H1 (cell line): ENCODE measurements around the gene LHFPL6.

Source experiments
- CREB1 ChIP-seq: IDR thresholded peaks from 2 replicates; pipeline ENCODE4 v1.6.1; 2012; ENCODE audit warnings: inconsistent platforms
- EP300 ChIP-seq, 2 experiments: IDR thresholded peaks; 1 replicate in 1 of 2; 2 replicates in 1 of 2; pipeline ENCODE4 v1.6.1; 2011 to 2012; ENCODE audit warnings: low read depth in 2 of 2, low read length in 2 of 2, mild to moderate bottlenecking in 2 of 2, borderline replicate concordance in 1 of 2, inconsistent platforms in 1 of 2, moderate library complexity in 1 of 2
- GABPA ChIP-seq: IDR thresholded peaks from 2 replicates; pipeline ENCODE4 v1.6.1; 2011; ENCODE audit warnings: mild to moderate bottlenecking, low read length, moderate library complexity, borderline replicate concordance; ENCODE audit not compliant: insufficient read depth
- MAFK ChIP-seq: IDR thresholded peaks from 2 replicates; pipeline ENCODE4 v1.6.1; 2012; ENCODE audit warnings: low read depth, mild to moderate bottlenecking, improper control_type of control experiment, low read length
- POLR2A ChIP-seq, 2 experiments: IDR thresholded peaks; 1 replicate in 1 of 2; 2 replicates in 1 of 2; pipeline ENCODE4 v1.6.1; 2011; ENCODE audit warnings: low read depth in 2 of 2, low read length in 2 of 2, mild to moderate bottlenecking in 2 of 2; ENCODE audit errors: control extremely low read depth in 1 of 2
- RBBP5 ChIP-seq: IDR thresholded peaks from 2 replicates; pipeline ENCODE4 v1.7.1; 2012; ENCODE audit warnings: low read depth, mild to moderate bottlenecking, inconsistent platforms, low read length, moderate library complexity, borderline replicate concordance
- TAF1 ChIP-seq: IDR thresholded peaks from 2 replicates; pipeline ENCODE4 v1.6.1; 2011; ENCODE audit warnings: mild to moderate bottlenecking, low read depth, low read length
- TF ChIP-seq, protein P1 (sequence below), 3 experiments: IDR thresholded peaks; 1 replicate in 2 of 3; 2 replicates in 1 of 3; pipeline versions ENCODE4 v1.5.1 to v1.6.1; 2011; ENCODE audit warnings: low read length in 3 of 3, mild to moderate bottlenecking in 3 of 3, inconsistent platforms in 2 of 3, low read depth in 1 of 3, moderate library complexity in 1 of 3; ENCODE audit not compliant: insufficient read depth in 1 of 3; ENCODE audit errors: control extremely low read depth in 1 of 3
- TF ChIP-seq, protein P2 (sequence below): IDR thresholded peaks from 2 replicates; pipeline ENCODE4 v1.6.1; 2012; ENCODE audit warnings: inconsistent platforms

- TF ChIP-seq TAF1 (0 out of 2 replicates have a peak, but pooled peaks have one; percentile 11), MAFK (no peak), POLR2A (IDR thresholded peaks at IDR 0.05; ENCODE audit: control extremely low read depth in 1 of 2, low read depth in 2 of 2, low read length in 2 of 2) (no peak), GABPA (no peak), EP300 (IDR thresholded peaks at IDR 0.05; ENCODE audit: borderline replicate concordance in 1 of 2, low read depth in 2 of 2, low read length in 2 of 2) (peak in 1 of 2 experiments; percentile 45; a peak in 1 of 3 replicates), RBBP5 (no peak), CREB1 (peak; percentile 61; the same call in 1 of the 2 replicates)
- TF ChIP-seq, protein P1, sequence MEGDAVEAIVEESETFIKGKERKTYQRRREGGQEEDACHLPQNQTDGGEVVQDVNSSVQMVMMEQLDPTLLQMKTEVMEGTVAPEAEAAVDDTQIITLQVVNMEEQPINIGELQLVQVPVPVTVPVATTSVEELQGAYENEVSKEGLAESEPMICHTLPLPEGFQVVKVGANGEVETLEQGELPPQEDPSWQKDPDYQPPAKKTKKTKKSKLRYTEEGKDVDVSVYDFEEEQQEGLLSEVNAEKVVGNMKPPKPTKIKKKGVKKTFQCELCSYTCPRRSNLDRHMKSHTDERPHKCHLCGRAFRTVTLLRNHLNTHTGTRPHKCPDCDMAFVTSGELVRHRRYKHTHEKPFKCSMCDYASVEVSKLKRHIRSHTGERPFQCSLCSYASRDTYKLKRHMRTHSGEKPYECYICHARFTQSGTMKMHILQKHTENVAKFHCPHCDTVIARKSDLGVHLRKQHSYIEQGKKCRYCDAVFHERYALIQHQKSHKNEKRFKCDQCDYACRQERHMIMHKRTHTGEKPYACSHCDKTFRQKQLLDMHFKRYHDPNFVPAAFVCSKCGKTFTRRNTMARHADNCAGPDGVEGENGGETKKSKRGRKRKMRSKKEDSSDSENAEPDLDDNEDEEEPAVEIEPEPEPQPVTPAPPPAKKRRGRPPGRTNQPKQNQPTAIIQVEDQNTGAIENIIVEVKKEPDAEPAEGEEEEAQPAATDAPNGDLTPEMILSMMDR (IDR thresholded peaks at IDR 0.05; ENCODE audit: control extremely low read depth in 1 of 3, insufficient read depth in 1 of 3, low read depth in 1 of 3, low read length in 3 of 3), result no peak
- TF ChIP-seq, protein P2, sequence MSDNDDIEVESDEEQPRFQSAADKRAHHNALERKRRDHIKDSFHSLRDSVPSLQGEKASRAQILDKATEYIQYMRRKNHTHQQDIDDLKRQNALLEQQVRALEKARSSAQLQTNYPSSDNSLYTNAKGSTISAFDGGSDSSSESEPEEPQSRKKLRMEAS, result no peak
Observed at GRCh38 chr13:39498471-39499114, 104.4 kb downstream of the LHFPL6 start.
